Sigmoid colon (tissue), 4 donors: Measurements from ENCODE around the gene OR7G1.

ENCODE experiments used
- CTCF ChIP-seq, 4 experiments: fragments of 450-650 bp in 3 of 4; fragments of 200-600 bp in 1 of 4; IDR thresholded peaks; one replicate each; pipeline ENCODE4 v1.5.1; 2016 to 2019; ENCODE audit warnings: antibody characterized with exemption in 4 of 4, mild to moderate bottlenecking in 3 of 4, moderate library complexity in 2 of 4
- EP300 ChIP-seq, 4 donors: sonication (generic); formaldehyde crosslinking; IDR thresholded peaks; one replicate each; pipeline ENCODE4 v1.6.1; 2017; ENCODE audit warnings: antibody characterized with exemption in 4 of 4
- POLR2A ChIP-seq, 2 donors: fragments of 450-650 bp; IDR thresholded peaks; one replicate each; pipeline ENCODE4 v1.6.1; 2016; ENCODE audit warnings: antibody characterized with exemption in 2 of 2, mild to moderate bottlenecking in 2 of 2, moderate library complexity in 2 of 2

- TF ChIP-seq EP300 (IDR thresholded peaks at IDR 0.05) (no peak), CTCF (IDR thresholded peaks at IDR 0.05) (no peak), POLR2A (IDR thresholded peaks at IDR 0.05) (no peak)
Observed at GRCh38 chr19:9155591-9155990, 40.0 kb upstream of the OR7G1 start.
